NCI-H1930 (cell line): ENCODE data around the gene CCNQ.
"Not testable (repeated sequence)": the region's sequence is repeated elsewhere in the genome, so short reads cannot be mapped to it uniquely, and the experiment has no call there.

Experiments
- DNase-seq, 2 experiments: peaks; one replicate each; lab custom pipeline; 2025; lab: John Stamatoyannopoulos, UW

The CCNQ gene

DNA sequence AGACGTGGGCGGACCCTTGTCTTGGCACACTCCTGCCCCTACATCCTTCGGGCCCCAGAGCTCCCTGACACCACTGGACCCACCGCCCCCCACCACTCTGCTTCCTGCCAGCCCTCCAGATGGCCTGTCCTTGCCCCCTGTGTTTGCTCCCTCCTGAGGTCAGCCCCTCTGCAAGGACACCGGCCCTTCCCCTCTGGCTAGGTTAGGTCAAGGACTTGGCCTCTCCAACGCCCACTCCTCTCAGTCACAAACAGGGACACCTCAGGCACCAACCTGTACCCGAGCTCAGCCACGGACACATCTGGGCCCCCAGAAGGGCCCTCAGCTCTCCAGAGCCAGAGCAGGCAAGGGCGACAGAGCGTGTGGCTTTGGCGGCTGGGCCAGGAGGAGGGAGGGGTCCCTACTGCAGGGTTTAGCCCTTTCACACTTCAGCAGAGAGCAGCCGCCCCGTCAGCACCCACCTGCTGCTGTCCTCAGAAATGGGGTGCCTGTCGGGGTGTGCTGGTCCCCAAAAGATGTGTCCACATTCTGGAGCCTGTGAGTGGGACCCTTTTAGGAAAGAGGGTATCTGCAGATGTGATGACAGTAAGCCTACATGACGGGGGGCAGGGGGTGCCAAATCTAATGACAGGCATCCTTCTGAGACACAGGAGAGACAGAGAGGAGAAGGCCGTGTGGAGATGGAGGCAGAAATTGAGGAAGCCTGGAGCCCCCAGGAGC is 24.5 kb upstream of the CCNQ start:
- DNase-seq: no peak

GRCh38 chrX:153622661-153623309 is 23.8 kb upstream of the CCNQ start:
- no peak for DNase-seq

- DNase-seq: no peak
Observed at GRCh38 chrX:153621949-153622598, 23.1 kb upstream of the CCNQ start.

GRCh38 chrX:153620576-153620975 is 21.6 kb upstream of the CCNQ start:
- DNase-seq: no peak

- DNase-seq: no peak
Observed at GRCh38 chrX:153614818-153615217, 15.9 kb upstream of the CCNQ start.

DNA sequence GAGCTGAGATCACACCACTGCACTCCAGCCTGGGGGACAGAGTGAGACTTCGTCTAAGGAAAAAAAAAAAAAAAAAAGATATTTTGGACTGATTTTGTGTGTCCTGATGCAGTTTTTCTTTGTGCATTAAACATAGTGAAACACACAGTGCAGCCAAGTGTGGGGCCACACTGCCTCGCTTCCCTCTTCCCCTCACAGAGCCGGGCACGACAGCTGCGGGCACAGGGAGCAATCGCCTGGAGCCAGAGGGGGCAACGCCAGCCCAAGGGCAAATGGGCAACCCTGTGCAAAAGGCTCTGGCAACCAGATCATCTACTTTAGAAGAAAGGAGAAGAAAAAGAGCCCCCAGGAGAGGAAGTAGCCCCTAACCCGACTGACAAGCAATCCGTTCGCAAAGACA is 13.5 kb upstream of the CCNQ start:
- DNase-seq: no peak

DNA sequence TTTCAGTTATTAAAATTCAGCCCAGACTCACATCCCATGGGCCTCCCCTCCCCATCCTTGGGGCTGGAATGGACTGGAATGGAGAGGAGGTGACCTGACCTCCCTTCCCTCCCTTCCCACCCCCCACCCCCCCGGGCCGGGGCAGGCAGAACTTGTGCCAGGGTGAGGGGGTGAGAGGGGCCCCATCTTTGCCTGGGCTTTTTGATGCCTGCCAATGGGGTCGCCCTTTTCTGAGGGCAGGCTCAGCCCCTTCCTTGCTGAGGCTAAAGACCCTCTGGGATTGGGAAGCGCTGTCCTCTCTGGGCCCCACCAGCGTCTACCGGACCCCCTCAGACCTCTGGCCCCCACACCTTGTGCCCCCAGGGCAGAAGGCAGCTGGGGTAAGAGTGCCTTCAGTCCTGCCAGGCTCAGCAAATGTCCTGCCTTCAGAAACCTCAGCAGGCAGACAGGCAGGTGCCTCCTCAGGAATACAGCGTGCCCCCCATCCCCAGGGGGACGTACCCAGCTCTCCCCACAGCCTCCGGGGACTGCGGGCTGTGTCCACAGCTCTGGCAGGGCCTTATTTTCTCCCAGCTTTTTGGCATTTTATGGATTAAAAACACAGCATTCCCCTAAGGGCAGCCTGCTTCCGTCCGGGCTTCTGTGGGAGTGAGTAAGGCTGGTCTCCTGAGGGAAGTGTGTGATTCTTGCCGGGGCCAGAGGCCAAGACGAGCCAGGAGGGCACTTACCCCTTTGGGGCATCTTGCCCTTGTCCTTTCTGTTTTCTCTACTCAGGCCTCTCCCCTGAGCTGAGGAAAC is 12.6 kb upstream of the CCNQ start:
- DNase-seq: no peak

DNA sequence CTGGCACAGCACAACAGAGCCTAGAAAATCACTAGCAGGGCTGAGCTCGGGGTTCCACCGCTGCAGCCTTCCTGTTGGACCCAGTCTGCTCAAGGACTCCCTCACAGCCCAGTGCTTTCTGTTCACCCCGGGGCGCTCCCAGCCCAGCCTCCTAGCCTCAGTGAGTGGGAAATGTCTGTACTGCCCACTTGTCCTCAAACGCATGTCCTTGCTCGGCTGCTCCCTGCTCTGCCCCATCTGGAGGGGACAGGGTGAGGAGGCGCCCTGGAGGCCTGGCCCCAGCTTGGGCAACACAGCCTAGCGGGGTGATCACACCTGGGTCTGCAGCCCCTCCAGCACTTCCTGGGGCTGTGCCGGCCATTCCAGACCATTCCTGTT is 11.9 kb upstream of the CCNQ start:
- no peak for DNase-seq

DNA sequence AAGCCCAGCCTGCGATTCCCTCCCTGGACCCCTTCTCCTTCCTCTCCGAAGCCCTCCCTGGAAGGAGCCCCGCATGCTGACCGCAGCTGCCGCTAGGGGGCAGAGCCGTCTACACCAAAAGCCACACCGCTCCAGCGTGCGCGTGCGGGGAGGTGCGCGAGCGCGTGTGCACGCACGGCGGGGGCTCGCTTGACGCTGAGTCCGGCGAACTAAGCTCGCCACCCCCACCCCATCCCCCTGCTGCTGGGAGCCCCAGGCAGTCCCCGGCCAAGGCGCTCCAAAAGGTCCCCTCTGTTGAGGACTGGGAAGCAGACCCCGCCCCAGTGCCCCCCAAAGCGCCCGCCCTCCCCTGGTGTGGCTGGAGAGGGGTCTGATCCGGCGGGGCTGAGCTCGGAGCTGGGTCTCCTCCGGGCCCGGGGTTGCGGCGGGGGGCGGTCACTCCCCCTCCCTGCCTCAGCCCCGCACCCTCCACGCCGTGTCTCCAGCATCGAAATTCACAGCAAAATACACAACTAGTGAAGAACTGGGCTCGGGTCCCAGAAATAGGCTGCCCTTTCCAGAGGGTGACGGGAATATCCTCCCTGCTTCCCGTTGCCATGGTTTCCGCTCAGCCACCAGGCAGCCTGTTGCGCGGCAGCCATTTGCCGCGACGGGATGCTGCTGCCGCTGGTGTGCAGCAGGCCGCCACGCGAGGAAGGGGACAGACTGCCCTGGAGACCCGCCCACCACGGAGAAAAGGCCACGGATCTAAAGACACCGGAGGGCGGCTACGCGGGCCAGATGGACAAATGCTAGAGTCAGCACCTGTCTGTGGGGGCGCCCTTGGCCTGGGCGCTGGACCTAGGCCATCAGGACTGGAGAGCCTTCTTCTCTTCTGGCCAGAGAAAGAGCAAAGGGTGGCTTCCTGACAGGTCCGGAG is 11.2 kb upstream of the CCNQ start:
- DNase-seq: peak; percentile 72 to 82

DNA sequence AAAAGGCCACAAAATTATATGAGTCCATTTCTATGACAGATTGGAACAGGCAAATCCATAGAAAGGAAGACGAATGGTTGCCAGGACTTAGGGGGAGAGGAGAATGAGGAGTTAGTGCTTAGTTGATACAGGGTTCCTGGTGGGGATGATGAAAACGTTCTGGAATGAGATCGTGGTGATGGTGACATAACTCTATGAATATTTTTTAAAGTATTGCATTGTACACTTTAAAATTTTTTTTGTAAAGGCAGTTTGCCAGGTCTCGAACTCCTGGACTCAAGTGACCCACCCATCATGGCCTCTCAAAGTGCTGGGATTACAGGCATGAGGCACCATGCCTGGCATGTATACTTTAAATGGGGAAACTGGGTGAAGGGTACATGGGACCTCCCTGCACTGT is 9.9 kb upstream of the CCNQ start:
- no peak for DNase-seq

DNA sequence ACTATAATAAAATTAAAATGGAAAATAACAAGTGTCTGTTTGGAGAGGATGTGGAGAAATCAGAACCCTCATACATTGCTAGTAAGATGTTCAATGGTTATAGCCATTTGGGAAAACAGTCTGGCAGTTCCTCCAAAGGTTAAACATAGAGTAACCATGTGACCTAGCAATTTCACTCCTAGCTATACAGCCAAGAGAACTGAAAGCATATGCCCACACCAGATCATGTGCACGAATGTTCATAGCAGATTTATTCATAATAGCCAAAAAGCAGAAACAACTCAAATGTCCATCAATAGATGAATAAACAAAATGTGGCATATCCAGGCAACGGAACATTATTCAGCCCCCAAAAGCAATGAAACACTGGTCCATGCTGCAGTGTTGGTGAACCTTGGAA is 9.4 kb upstream of the CCNQ start:
- DNase-seq: no peak

DNA sequence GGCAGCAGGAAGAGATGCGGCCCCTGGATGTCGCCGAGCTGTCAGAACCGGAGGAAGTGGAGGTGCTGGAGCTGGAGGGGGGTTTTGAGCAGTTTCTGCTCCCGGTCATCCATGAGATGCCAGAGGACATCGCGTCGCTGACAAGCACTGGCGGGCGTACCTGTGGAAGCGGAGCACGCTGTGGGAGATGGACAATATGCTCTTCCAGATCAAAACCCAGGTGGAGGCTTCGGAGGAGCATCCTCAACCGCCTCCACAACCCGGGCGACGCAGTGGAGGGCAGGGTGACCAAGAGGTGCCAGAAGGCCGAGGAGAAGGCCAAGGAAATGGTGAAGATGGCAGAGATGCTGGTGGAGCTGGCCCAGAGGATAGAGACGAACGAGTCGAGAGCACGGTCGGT is 7.6 kb upstream of the CCNQ start:
- no peak for DNase-seq

DNA sequence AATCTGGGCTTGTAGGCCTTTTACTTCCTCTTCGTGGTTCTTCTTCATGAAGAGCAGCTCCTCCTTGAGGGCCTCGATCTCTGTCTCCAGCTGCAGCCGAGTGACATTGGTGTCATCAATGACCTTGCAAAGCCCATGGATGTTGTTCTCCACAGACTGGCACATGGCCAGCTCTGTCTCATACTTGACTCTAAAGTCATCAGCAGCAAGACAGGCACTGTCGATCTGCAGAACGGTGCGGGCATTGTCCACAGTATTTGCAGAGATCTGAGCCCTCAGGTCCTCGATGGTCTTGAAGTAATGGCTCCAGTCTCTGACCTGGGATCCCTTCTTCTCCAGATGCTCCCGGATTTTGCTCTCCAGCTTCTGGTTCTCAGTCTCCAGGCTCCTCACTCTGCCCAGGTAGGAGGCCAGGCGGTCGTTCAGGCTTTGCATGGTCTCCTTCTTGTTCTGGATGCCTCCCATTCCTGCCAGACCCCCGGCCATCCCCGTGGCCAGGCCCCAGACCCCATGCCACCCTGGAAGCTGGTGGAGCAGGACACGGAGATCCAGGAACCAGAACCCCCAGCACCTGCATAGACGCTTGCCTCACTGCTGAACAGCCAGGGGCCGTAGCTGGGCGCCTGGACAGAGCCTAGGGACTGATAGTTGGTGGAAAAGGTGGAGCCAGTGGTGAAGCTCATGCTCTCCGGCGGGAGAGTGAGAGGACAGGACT is 5.9 kb upstream of the CCNQ start:
- DNase-seq: not testable (repeated sequence)

DNA sequence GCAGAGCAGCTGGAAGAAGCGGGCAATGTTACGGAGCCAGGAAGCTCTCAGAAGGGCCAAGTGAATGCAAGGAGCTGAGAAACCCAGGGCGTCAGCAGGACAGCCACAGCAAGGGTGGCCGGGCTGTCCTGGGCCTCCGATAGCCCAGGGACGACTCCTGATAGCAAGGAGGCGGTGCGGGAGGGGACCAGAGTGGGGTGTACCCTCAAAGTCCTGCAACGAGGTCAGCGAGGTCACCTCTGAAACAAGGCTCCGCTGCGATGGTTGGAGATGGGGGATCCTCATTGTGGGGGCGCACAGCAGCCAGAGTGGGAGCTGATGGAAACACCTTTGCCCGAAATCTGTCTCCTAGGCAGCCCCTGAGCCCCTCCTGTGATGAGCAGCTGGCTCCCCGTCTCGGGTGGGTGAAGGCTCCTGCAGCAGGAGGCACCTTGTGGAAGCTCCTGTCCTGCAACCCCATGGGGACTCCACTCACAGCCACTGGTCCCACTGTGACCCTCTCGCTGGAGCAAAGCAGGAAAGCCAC is 4.3 kb upstream of the CCNQ start:
- no peak for DNase-seq

GRCh38 chrX:153602601-153603000 is 3.7 kb upstream of the CCNQ start:
- no peak for DNase-seq

- DNase-seq: no peak
Observed at GRCh38 chrX:153601511-153602110, 2.7 kb upstream of the CCNQ start.

- no peak for DNase-seq
Observed at GRCh38 chrX:153600921-153601320, 2.0 kb upstream of the CCNQ start.

- no peak for DNase-seq
Observed at GRCh38 chrX:153600032-153600373, 1.1 kb upstream of the CCNQ start.

- peak; percentile 80 to 88 for DNase-seq
Observed at GRCh38 chrX:153599192-153600031, 473 bp upstream of the CCNQ start.
